Cardiac muscle cell (in vitro differentiated cells and primary cell): ENCODE results near the gene CIB2. TPM values are rescaled to one million over a fixed set of nuclear protein-coding genes. Genes with fewer than 3 reads are reported as not detected.
A peak's percentile ranks its signal among the peaks of the same experiment; 100 is the strongest.

Experiments used
- DNase-seq, 2 donors: peaks; one replicate each; pipeline versions ENCODE4 v3.0.0 to v3.0.0-alpha.2; 2010 to 2017; ENCODE audit warnings: low read depth in 1 of 2, low spot score in 1 of 2
- H3K27ac ChIP-seq: fragments of 200-600 bp; sonication (generic); 2 replicates; pipeline ENCODE4 v1.5.1; 2016
- H3K27me3 ChIP-seq: fragments of 200-600 bp; sonication (generic); 2 replicates; pipeline ENCODE4 v1.6.0; 2016; ENCODE audit warnings: control low read depth
- H3K36me3 ChIP-seq: fragments of 200-600 bp; sonication (generic); 2 replicates; pipeline ENCODE4 v1.5.1; 2016; ENCODE audit warnings: control low read depth
- H3K4me1 ChIP-seq: fragments of 200-600 bp; sonication (generic); 2 replicates; pipeline ENCODE4 v1.8.1; 2017; ENCODE audit warnings: low read depth, mild to moderate bottlenecking, mixed run types
- H3K4me3 ChIP-seq: fragments of 200-600 bp; sonication (generic); 2 replicates; pipeline ENCODE4 v1.5.1; 2016; ENCODE audit warnings: mild to moderate bottlenecking
- H3K9me3 ChIP-seq: fragments of 200-600 bp; sonication (generic); 2 replicates; pipeline ENCODE4 v1.5.1; 2017; ENCODE audit warnings: low read depth, mild to moderate bottlenecking, control low read depth
- polyA plus RNA-seq: library from polyadenylated mRNA; unstranded; fragments of >200 nt; fragmentation: Nextera tagmentation; extraction: Ambion mirVana; gene quantifications from 2 replicates; pipeline ENCODE4 v1.2.1, GENCODE V29; 2016
- total RNA-seq: library from RNA; depleted of rRNA; stranded (reverse); fragments of >200 nt; gene quantifications from 2 replicates; pipeline ENCODE4 v1.2.3, GENCODE V29; 2016
- TF ChIP-seq, protein P1 (sequence below): IDR thresholded peaks from 2 replicates; pipeline ENCODE4 v1.5.1; 2012; ENCODE audit warnings: low read depth, mild to moderate bottlenecking, low read length

CIB2 gene
- total and polyA plus RNA-seq, 2 experiments from 2014 or later, result 59.9 to 63.4 TPM

DNA sequence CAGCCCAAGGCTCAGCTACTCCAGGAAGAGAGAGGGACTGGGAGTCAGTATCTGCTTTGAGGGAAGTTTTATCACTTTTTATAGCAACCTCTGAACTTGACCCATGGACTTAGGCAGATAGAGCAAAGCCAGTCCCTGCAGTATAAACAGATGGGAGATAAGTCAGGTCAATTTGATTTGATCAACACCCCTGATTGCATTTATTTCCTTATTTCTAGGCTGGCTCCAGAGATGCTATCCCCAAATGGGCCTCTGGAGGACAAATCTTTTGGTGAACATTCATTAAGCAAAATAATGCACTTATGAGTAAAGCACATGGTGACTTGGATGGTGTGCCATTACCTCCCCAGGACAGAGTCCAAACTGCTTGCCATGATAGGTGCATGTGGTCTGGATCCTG, 9.0 kb upstream of the CIB2 start:
- no peaks in the 10 kb centered on the region for H3K9me3 ChIP-seq
- H3K36me3 ChIP-seq, result no peaks in the 10 kb centered on the region
- H3K4me1 ChIP-seq, result no peaks in the 10 kb centered on the region
- H3K27me3 ChIP-seq, result no peaks in the 10 kb centered on the region
- DNase-seq, result no peak
- H3K27ac ChIP-seq, result no peak overlapping the region
- TF ChIP-seq, protein P1, sequence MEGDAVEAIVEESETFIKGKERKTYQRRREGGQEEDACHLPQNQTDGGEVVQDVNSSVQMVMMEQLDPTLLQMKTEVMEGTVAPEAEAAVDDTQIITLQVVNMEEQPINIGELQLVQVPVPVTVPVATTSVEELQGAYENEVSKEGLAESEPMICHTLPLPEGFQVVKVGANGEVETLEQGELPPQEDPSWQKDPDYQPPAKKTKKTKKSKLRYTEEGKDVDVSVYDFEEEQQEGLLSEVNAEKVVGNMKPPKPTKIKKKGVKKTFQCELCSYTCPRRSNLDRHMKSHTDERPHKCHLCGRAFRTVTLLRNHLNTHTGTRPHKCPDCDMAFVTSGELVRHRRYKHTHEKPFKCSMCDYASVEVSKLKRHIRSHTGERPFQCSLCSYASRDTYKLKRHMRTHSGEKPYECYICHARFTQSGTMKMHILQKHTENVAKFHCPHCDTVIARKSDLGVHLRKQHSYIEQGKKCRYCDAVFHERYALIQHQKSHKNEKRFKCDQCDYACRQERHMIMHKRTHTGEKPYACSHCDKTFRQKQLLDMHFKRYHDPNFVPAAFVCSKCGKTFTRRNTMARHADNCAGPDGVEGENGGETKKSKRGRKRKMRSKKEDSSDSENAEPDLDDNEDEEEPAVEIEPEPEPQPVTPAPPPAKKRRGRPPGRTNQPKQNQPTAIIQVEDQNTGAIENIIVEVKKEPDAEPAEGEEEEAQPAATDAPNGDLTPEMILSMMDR, result no peak
- no peak overlapping the region for H3K4me3 ChIP-seq

DNA sequence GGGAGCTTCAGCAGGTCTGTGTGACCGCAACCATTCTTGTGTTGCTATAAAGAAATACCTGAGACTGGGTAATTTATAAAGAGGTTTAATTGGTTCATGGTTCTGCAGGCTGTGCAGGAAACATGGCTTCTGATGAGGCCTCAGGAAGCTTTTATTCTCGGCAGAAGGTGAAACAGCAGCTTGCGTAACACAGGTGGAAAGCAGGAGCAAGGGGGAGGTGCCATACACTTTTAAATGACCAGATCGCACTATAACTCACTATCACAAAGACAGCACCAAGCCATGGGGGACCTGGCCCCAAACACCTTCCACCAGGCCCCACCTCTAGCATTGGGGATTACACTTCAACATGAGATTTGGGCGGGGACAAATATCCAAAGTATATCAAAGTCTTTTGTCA, 8.3 kb upstream of the CIB2 start:
- no peaks in the 10 kb centered on the region for H3K9me3 ChIP-seq
- H3K4me1 ChIP-seq, result no peaks in the 10 kb centered on the region
- no peak for DNase-seq
- no peak overlapping the region for H3K27ac ChIP-seq
- TF ChIP-seq, protein P1, result no peak
- no peak overlapping the region for H3K4me3 ChIP-seq
- no peaks in the 10 kb centered on the region for H3K27me3 ChIP-seq
- H3K36me3 ChIP-seq, result no peaks in the 10 kb centered on the region

DNA sequence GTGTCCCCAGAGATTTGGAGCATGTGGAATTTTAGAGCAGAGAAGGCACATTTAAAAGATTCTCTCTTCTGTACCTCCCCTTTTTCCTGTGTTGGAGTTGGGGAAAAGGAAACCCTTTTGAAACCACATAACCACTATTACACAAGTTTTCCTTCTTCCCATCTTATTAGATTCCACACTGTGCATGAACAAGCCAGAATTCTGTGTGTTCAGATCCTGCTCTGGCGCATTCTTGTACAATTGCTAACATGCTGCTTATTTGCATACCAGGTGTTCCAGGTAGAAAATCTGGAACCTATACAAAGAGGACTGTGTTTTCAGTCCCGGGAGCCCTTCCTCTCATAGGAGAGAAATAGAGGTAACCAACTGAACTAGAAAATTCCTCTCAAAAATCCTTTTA, 2.6 kb upstream of the CIB2 start:
- H3K36me3 ChIP-seq, result no peaks in the 10 kb centered on the region
- H3K4me3 ChIP-seq, result no peak overlapping the region
- no peaks in the 10 kb centered on the region for H3K27me3 ChIP-seq
- TF ChIP-seq, protein P1, result no peak
- no peak overlapping the region for H3K27ac ChIP-seq
- peak in 1 of 2 donors; percentile 42 for DNase-seq
- no peaks in the 10 kb centered on the region for H3K4me1 ChIP-seq
- no peaks in the 10 kb centered on the region for H3K9me3 ChIP-seq

DNA sequence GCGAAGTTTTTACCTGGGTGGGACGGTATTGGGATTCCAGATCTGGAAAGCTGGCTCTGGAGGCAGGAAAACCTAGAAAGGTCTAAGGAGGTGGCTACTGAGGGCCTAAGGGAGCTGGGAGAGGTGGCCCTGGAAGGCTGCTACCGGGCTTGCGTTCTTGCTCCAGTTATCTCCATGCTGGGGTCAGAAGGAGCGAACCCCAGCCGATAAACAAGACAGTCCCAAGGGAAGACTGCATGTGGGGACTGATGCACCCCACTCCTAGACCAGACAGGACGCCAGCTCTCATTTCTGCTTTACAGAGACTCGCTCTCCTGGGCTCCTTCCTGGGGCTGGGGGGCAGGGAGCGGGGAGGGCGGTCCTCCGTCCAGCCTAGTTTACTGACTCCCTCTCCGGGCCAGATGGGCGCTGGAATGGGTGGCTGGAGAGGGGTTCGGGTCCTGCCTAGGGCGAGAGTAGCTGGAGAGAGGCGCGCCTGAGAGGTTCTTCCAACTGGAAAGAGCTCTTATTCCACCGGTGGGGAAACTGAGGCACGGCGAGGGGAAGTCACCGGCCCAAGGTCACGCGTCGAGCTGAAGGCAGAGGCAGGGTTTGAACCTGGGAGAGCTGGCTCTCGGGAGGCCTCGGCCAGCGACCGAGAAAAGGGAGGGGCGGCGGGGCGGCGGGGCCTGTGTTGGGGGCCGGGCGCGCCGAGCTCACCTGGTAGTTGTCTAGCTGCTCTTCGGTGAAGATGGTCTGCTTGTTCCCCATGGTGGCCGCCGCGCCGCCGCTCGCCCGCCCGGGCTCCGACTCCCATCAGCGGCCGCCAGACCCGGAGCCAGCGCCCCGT, 565 bp downstream of the CIB2 start:
- DNase-seq, result no peak
- TF ChIP-seq, protein P1, result no peak
- Histone ChIP-seq H3K4me1 (no peaks in the 10 kb centered on the region), H3K27ac (peak overlapping the region; percentile 32), H3K9me3 (no peaks in the 10 kb centered on the region), H3K27me3 (no peaks in the 10 kb centered on the region), H3K36me3 (no peaks in the 10 kb centered on the region), H3K4me3 (peak overlapping the region; percentile 53)

DNA sequence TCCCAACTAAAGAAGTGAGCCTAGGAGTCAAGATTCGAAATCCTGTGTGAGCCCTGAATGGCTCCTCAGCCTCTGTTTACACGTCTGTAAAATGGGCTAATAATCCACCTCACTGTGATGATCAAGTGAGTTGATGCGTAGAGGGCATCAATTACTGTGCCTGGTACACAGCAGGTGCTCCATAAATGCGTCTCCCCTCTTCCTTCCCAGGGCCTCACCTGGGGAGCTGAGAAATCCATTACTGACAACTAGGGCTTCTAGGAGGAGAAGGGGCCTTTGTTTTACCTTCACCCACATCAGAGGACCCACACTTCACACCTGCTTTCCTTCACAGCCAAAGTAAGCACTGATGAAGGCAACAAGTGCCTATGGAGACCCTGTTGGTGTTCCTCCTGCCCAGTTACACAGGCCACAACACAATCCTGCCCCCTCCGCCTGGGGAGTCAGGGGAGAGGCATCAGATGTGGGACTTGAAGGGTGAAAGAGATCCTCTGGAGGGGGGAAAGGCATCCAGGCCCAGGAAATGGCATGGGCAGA, 1.4 kb downstream of the CIB2 start:
- Histone ChIP-seq H3K27me3 (no peaks in the 10 kb centered on the region), H3K36me3 (no peaks in the 10 kb centered on the region), H3K4me1 (no peaks in the 10 kb centered on the region), H3K9me3 (no peaks in the 10 kb centered on the region), H3K4me3 (no peak overlapping the region), H3K27ac (peak overlapping the region; percentile 32)
- DNase-seq, result no peak
- TF ChIP-seq, protein P1, result no peak
